ENCODE measurements around the gene FURIN.

The FURIN gene

GRCh38 chr15:90838139-90838538, 30.2 kb upstream of the FURIN start:
- no peak for DNase-seq (ENCODE audit: extremely low read depth, low read depth)
- TF ChIP-seq, protein P1, sequence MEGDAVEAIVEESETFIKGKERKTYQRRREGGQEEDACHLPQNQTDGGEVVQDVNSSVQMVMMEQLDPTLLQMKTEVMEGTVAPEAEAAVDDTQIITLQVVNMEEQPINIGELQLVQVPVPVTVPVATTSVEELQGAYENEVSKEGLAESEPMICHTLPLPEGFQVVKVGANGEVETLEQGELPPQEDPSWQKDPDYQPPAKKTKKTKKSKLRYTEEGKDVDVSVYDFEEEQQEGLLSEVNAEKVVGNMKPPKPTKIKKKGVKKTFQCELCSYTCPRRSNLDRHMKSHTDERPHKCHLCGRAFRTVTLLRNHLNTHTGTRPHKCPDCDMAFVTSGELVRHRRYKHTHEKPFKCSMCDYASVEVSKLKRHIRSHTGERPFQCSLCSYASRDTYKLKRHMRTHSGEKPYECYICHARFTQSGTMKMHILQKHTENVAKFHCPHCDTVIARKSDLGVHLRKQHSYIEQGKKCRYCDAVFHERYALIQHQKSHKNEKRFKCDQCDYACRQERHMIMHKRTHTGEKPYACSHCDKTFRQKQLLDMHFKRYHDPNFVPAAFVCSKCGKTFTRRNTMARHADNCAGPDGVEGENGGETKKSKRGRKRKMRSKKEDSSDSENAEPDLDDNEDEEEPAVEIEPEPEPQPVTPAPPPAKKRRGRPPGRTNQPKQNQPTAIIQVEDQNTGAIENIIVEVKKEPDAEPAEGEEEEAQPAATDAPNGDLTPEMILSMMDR (IDR thresholded peaks at IDR 0.05; ENCODE audit: low read depth, low read length, missing control alignments): no peak
- no peak overlapping the region for H3K4me3 ChIP-seq (replicated peaks; ENCODE audit: low read depth, low read length)

DNA sequence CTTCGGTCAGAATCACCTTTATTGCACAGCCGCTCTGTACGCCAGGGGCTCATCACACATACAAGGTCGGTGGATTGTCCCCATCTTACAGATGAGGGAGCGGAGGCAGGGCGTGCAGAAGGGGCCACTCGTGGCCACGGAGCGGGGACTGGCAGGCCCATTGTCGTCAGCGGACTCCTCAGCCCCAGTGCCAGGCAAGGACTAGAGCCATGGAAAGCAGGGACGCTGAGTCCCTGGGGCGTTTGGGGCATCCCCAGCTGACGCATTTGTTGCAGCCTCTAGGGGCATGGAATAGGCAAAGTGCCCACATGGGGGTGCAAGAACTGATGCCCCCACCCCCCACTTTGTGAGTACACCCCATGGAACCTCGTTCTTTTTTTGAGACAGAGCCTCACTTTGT, 29.8 kb upstream of the FURIN start:
- TF ChIP-seq, protein P1 (IDR thresholded peaks at IDR 0.05; ENCODE audit: low read depth, low read length, missing control alignments): no peak
- no peak overlapping the region for H3K4me3 ChIP-seq (replicated peaks; ENCODE audit: low read depth, low read length)
- no peak for DNase-seq (ENCODE audit: extremely low read depth, low read depth)

DNA sequence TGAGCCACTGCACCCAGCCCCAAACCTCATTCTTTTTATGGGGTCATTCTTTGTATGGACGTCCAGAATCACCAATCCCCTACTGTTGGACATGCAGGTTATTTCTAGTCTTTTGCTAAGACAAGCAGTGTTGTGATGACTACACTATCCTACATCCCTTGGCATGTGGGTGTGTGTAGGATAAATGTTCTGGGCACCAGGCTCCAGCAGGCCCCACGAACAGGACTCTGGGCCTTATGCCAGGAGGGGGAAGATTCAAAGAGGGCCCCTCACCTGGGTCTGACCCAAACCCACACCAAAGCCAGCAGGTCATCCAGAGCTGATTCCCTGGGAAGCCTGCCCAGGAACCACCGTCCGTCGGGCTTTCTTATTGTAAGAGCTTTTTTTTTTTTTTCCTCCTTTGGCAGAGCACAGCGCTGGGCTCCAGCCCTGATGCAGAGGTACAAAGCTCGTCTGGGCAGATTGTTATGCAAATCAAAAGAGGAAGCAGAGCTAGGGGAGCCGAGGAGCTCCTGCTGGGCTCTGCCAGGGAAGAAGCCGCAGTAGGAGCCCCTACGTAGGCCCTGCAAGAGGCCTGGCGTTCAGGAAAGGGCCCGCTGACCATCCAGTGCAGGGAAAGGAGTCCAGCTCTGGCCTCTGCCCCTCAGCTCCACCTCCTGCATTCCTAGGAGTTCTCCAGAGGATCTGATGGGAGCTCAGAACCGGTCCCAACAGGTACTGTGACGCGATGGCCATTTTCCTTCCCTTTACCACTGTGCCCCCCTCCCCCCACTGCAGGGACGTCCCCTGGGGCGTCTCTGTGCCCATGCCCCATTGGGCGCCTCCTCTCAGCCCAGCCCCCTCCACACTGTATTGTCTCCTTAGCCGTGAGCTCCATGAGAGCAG, 29.0 kb upstream of the FURIN start:
- H3K4me3 ChIP-seq (replicated peaks; ENCODE audit: low read depth, low read length): no peak overlapping the region
- TF ChIP-seq, protein P1 (IDR thresholded peaks at IDR 0.05; ENCODE audit: low read depth, low read length, missing control alignments): no peak
- no peak for DNase-seq (ENCODE audit: extremely low read depth, low read depth)

DNA sequence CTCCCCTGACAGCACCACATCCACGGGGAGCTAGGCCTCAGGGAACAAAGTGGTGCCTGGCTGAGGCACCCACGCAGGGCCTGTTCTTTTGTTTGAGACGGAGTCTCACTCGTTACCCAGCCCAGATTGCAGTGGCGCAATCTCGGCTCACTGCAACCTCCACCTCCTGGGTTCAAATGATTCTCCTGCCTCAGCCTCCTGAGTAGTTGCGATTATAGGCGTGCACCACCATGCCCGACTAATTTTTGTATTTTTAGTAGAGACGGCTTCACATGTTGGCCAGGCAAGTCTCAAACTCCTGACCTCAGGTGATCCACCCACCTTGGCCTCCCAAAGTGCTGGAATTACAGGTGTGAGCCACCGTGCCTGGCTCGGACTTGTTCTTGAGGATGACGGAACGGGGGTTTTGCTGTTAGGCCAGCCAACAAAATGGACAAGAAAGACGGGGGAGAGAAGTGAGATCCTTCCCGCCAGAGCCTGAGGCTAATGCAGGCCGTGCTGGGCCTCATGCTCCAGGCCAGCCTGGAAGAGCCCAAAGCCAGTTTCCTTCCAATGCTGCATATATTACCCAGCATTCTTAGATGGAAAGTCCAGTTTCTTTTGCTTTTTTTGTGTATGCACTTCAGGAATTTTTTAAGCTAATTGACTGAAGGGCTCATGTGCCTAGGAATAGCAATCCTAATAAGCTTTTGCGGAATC, 28.1 kb upstream of the FURIN start:
- no peak for DNase-seq (ENCODE audit: extremely low read depth, low read depth)
- no peak overlapping the region for H3K4me3 ChIP-seq (replicated peaks; ENCODE audit: low read depth, low read length)
- TF ChIP-seq, protein P1 (IDR thresholded peaks at IDR 0.05; ENCODE audit: low read depth, low read length, missing control alignments): no peak

DNA sequence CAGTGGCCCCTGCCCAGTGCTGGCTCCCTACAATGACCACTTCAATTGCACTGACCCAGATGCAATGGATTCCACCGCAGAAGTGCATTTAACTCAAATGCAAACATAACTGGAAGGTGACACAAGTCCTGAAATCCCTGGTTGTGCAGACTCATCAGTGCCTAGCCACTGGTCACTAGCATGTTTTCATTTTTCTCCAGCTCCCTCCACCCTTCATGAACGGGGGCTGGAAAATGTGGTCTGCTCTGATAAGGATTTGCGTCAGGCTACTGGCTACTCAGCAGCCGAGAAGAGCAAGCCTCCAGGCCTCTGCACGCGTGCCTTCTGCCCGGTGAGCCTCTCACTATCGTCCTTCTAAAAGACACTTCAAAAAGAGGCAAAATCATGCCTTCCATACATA, 27.4 kb upstream of the FURIN start:
- no peak for DNase-seq (ENCODE audit: extremely low read depth, low read depth)
- TF ChIP-seq, protein P1 (IDR thresholded peaks at IDR 0.05; ENCODE audit: low read depth, low read length, missing control alignments): no peak
- H3K4me3 ChIP-seq (replicated peaks; ENCODE audit: low read depth, low read length): no peak overlapping the region

DNA sequence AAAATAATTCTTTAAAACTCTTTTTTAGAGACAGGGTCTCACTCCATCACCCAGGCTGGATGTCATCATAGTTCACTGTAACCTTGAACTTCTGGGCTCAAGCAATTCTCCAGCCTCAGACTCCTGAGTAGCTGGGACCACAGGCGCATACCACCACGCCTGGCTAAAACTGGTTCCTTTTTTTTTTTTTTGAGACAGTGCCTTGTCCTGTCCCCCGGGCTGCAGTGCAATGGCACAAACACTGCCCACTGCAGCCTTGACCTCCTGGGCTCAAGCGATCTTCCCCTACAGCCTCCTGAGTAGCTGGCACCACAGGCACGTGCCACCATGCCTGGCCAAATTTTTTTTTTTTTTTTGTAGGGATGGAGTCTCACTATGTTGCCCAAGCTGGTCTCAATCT, 23.7 kb upstream of the FURIN start:
- no peak for DNase-seq (ENCODE audit: extremely low read depth, low read depth)
- no peak overlapping the region for H3K4me3 ChIP-seq (replicated peaks; ENCODE audit: low read depth, low read length)

More for the DNA sequence above, 23.7 kb upstream of the FURIN start:
- TF ChIP-seq, protein P1 (IDR thresholded peaks at IDR 0.05; ENCODE audit: low read depth, low read length, missing control alignments): no peak
